ENCODE data around the gene CLIC4. TPM values are rescaled to one million over a fixed set of nuclear protein-coding genes. Genes with fewer than 3 reads are reported as not detected.
A peak's percentile ranks its signal among the peaks of the same experiment; 100 is the strongest.
"Not testable (repeated sequence)": the region's sequence is repeated elsewhere in the genome, so short reads cannot be mapped to it uniquely, and the experiment has no call there.

CLIC4 gene
- total and polyA plus RNA-seq, 3 experiments from 2014 or later: 0.18 to 13.2 (median 12.8) TPM

DNA sequence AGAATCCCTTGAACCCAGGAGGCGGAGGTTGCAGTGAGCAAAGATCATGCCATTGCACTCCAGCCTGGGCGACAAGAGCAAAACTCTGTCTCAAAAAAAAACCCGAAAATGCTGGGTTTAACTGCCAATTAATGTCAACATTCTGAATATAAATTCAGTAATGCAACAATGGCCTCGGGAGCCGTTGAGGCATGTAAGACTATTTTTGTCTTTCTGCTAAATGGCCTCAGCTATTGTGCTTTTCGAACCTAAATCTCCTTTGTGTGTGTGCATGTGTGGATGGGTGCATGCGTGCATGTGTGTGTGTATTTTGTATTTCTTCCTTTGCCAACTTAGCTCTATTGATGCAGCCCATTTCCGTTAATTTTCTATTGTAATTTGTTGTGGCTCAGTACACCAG lies 31.6 kb downstream of the CLIC4 start:
- Histone ChIP-seq H3K36me3 (ENCODE audit: insufficient read depth, low read length) (no peaks in the 10 kb centered on the region), H3K27ac (ENCODE audit: low read depth, low read length) (no peak overlapping the region), H3K9me3 (ENCODE audit: low read length) (no peaks in the 10 kb centered on the region), H3K4me1 (ENCODE audit: insufficient read depth, low read length) (no peaks in the 10 kb centered on the region), H3K4me3 (ENCODE audit: low read length) (no peak overlapping the region), H3K27me3 (ENCODE audit: insufficient read depth, low read length, poor library complexity, severe bottlenecking) (no peaks in the 10 kb centered on the region)
- no peaks in the 10 kb centered on the region for H3K9me3 Mint-ChIP-seq
- no peak overlapping the region for H3K4me3 Mint-ChIP-seq
- no peak overlapping the region for H3K27ac Mint-ChIP-seq
- no peaks in the 10 kb centered on the region for H3K36me3 Mint-ChIP-seq
- DNase-seq: no peak
- H3K4me1 Mint-ChIP-seq: no peaks in the 10 kb centered on the region
- POLR2A ChIA-PET: no interaction called here
- CTCF ChIA-PET: no interaction called here
- peaks cover 0 to 5% of the 10 kb centered on the region in 2 donors for H3K27me3 Mint-ChIP-seq

DNA sequence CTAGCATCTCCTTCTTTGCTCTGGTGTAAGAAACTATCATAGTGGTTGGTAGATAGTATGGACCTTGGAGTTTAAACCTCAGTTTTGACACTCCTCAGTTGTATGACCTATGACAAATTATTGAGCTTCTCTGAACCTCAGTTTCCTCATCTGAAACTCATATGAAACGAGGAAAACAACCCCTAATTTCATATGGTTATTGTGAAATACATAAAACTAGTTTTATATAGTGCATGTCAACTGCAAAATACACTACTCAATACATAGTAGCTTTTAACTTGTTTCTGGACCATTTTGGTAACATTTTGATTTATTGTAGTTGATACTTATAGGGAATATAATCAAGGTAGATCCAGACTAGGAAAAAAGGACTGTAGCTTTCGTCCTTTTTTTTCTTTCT lies 32.9 kb downstream of the CLIC4 start:
- CTCF ChIA-PET: interaction anchor here (1.3 kb wide), 1 partner anchor 9 kb away, joined by 3 read pairs; no protein-coding TSS in a partner anchor
- no peaks in the 10 kb centered on the region for H3K9me3 Mint-ChIP-seq
- peak overlapping the region in 1 of 8 donors; percentile 15 for H3K27ac Mint-ChIP-seq
- H3K4me3 ChIP-seq (ENCODE audit: low read length): no peak overlapping the region
- H3K27ac ChIP-seq (ENCODE audit: low read depth, low read length): no peak overlapping the region
- no peaks in the 10 kb centered on the region for H3K36me3 Mint-ChIP-seq
- H3K4me1 Mint-ChIP-seq: no peaks in the 10 kb centered on the region
- H3K27me3 Mint-ChIP-seq: peaks cover 0 to 7% of the 10 kb centered on the region in 2 donors
- H3K4me1 ChIP-seq (ENCODE audit: insufficient read depth, low read length): no peaks in the 10 kb centered on the region
- no peak for DNase-seq
- POLR2A ChIA-PET: no interaction called here
- no peaks in the 10 kb centered on the region for H3K27me3 ChIP-seq (ENCODE audit: insufficient read depth, low read length, poor library complexity, severe bottlenecking)
- no peaks in the 10 kb centered on the region for H3K36me3 ChIP-seq (ENCODE audit: insufficient read depth, low read length)
- H3K9me3 ChIP-seq (ENCODE audit: low read length): no peaks in the 10 kb centered on the region
- H3K4me3 Mint-ChIP-seq: no peak overlapping the region

DNA sequence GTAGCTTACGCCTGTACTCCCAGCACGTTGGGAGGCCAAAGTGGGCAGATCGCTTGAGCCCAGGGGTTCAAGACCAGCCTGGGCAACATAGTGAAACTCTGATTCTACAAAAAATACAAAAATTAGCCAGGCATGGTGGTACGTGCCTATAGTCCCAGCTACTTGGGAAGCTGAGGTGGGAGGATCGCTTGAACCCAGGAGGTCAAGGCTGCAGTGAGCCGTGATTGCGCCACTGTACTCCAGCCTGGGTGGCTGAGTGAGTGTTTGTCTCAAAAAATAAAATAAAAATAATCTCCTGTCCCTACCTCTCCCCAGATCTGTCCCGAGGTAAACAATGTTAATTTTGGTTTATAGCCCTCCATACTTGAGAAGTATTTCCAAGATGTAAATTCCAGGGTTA lies 34.0 kb downstream of the CLIC4 start:
- POLR2A ChIA-PET; H3K9me3 Mint-ChIP-seq; H3K27me3 Mint-ChIP-seq; H3K4me1 ChIP-seq (ENCODE audit: insufficient read depth, low read length); DNase-seq; H3K4me3 Mint-ChIP-seq; H3K27ac Mint-ChIP-seq; H3K36me3 Mint-ChIP-seq; CTCF ChIA-PET; H3K27me3 ChIP-seq (ENCODE audit: insufficient read depth, low read length, poor library complexity, severe bottlenecking); H3K9me3 ChIP-seq (ENCODE audit: low read length); H3K4me3 ChIP-seq (ENCODE audit: low read length); H3K36me3 ChIP-seq (ENCODE audit: insufficient read depth, low read length); H3K4me1 Mint-ChIP-seq; H3K27ac ChIP-seq (ENCODE audit: low read depth, low read length): not testable (repeated sequence)

DNA sequence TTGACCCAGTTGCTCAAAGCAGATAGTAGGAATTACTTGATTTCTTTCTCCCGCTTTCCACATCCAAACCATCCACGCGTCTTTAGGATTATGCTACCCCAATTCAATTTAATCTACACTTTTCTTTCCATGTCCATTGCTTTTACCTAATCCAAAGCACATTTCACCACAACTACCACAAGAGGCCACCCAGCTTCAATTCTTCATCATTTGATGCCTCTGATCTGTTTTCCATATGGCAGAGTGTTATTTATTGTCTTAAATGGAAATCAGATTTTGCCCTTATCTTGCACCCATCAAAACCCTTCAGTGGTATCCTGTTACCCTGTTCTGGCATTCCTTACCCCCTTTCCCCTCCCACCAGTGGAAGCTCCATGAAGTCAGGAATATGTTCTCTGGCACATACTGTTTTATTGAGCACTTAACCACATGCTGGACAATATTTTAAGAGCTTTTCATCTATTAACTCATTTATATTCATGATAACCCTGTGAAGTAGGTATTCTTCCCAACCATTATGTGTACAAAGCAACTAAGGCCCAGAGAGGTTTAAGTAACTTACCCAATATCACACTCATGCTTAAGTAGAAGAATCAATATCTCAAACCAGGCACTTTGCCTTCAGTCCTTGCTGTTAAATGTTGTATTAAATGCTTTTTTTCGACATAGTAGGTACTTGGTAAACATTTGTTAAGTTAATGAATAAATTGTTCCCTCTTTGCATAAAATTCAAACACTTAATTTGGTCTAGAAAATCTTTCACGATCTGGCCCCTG lies 34.6 kb downstream of the CLIC4 start:
- Mint-ChIP-seq H3K27ac (no peak overlapping the region), H3K27me3 (peaks cover 0 to 9% of the 10 kb centered on the region in 2 donors), H3K36me3 (no peaks in the 10 kb centered on the region), H3K4me1 (no peaks in the 10 kb centered on the region), H3K4me3 (no peak overlapping the region), H3K9me3 (no peaks in the 10 kb centered on the region)
- Histone ChIP-seq H3K4me1 (ENCODE audit: insufficient read depth, low read length) (no peaks in the 10 kb centered on the region), H3K27ac (ENCODE audit: low read depth, low read length) (no peak overlapping the region), H3K9me3 (ENCODE audit: low read length) (no peaks in the 10 kb centered on the region), H3K27me3 (ENCODE audit: insufficient read depth, low read length, poor library complexity, severe bottlenecking) (no peaks in the 10 kb centered on the region), H3K4me3 (ENCODE audit: low read length) (no peak overlapping the region), H3K36me3 (ENCODE audit: insufficient read depth, low read length) (no peaks in the 10 kb centered on the region)
- no peak for DNase-seq
- POLR2A ChIA-PET: no interaction called here
- CTCF ChIA-PET: interaction anchor here (1.2 kb wide), 1 partner anchor 30 kb away, joined by 3 read pairs; no protein-coding TSS in a partner anchor

DNA sequence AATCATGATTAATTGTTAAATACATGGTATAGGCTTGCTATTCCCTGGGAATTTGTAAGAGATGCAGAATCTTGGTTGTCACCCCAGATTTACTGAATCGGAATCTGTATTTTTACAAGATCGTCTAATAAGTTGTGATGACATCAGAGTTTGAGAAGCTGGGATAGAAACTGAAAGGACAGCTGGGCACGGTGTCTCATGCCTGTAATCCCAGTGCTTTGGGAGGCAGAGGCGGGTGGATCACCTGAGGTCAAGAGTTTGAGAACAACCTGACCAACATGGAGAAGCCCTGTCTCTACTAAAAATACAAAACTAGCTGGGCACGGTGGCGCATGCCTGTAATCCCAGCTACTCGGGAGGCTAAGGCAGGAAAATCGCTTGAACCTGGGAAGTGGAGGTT lies 35.4 kb downstream of the CLIC4 start:
- H3K36me3 Mint-ChIP-seq; H3K4me3 ChIP-seq (ENCODE audit: low read length); H3K4me1 Mint-ChIP-seq; H3K27ac ChIP-seq (ENCODE audit: low read depth, low read length); DNase-seq; H3K4me1 ChIP-seq (ENCODE audit: insufficient read depth, low read length); H3K4me3 Mint-ChIP-seq; H3K36me3 ChIP-seq (ENCODE audit: insufficient read depth, low read length); H3K27ac Mint-ChIP-seq; H3K27me3 ChIP-seq (ENCODE audit: insufficient read depth, low read length, poor library complexity, severe bottlenecking); POLR2A ChIA-PET; H3K27me3 Mint-ChIP-seq; H3K9me3 Mint-ChIP-seq; H3K9me3 ChIP-seq (ENCODE audit: low read length): not testable (repeated sequence)
- CTCF ChIA-PET: interaction anchor here (1.2 kb wide), 1 partner anchor 31 kb away, joined by 3 read pairs; no protein-coding TSS in a partner anchor

DNA sequence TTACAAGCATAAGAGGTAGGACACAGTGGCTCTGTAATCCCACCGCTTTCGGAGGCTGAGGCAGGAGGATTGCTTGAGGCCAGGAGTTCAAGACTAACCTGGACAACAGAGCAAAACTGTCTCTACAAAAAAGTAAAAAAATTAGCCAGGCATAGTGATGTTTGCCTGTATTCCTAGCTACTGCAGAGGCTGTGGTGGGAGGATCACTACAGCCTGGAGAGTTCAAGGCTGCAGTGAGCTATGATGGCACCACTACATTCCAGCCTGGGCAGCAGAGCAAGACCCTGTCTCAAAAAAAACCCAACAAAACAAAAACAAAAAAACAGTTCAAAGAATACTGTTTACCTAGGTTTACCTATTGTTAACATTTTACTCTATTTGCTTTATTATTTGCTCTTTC lies 37.4 kb downstream of the CLIC4 start:
- Mint-ChIP-seq H3K27ac (no peak overlapping the region), H3K27me3 (peaks cover 0 to 4% of the 10 kb centered on the region in 2 donors), H3K36me3 (no peaks in the 10 kb centered on the region), H3K9me3 (no peaks in the 10 kb centered on the region), H3K4me3 (no peak overlapping the region), H3K4me1 (no peaks in the 10 kb centered on the region)
- POLR2A ChIA-PET: no interaction called here
- CTCF ChIA-PET: no interaction called here
- H3K36me3 ChIP-seq (ENCODE audit: insufficient read depth, low read length): no peaks in the 10 kb centered on the region
- no peaks in the 10 kb centered on the region for H3K4me1 ChIP-seq (ENCODE audit: insufficient read depth, low read length)
- H3K4me3 ChIP-seq (ENCODE audit: low read length): no peak overlapping the region
- H3K27me3 ChIP-seq (ENCODE audit: insufficient read depth, low read length, poor library complexity, severe bottlenecking): no peaks in the 10 kb centered on the region
- H3K9me3 ChIP-seq (ENCODE audit: low read length): no peaks in the 10 kb centered on the region
- H3K27ac ChIP-seq (ENCODE audit: low read depth, low read length): no peak overlapping the region
- DNase-seq: no peak

DNA sequence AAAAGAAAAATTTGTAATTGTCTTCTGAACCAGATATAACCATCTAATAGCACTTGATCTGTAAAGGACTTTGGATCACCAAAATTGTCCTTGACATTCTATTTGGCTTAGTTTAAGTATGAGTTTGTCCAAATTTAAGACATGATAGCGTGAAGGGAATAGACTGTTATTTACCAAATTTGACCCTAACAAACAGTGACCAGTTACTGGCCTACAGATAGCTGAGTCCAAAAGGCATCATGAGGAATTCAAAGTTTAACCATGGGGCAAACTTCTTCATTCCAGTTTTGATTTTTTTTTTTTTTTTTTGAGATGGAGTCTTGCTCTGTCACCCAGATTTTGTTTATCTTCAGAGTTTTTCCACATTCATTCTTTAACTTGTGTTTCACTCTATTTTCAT lies 38.5 kb downstream of the CLIC4 start:
- H3K27ac ChIP-seq (ENCODE audit: low read depth, low read length): no peak overlapping the region
- peaks cover 0 to 4% of the 10 kb centered on the region in 2 donors for H3K27me3 Mint-ChIP-seq
- ChIA-PET POLR2A (no interaction called here), CTCF (no interaction called here)
- DNase-seq: no peak
- no peak overlapping the region for H3K27ac Mint-ChIP-seq
- H3K4me3 Mint-ChIP-seq: no peak overlapping the region
- no peaks in the 10 kb centered on the region for H3K27me3 ChIP-seq (ENCODE audit: insufficient read depth, low read length, poor library complexity, severe bottlenecking)
- no peaks in the 10 kb centered on the region for H3K9me3 Mint-ChIP-seq
- no peaks in the 10 kb centered on the region for H3K4me1 ChIP-seq (ENCODE audit: insufficient read depth, low read length)
- H3K4me3 ChIP-seq (ENCODE audit: low read length): no peak overlapping the region
- H3K36me3 ChIP-seq (ENCODE audit: insufficient read depth, low read length): no peaks in the 10 kb centered on the region
- H3K9me3 ChIP-seq (ENCODE audit: low read length): no peaks in the 10 kb centered on the region
- H3K4me1 Mint-ChIP-seq: no peaks in the 10 kb centered on the region
- H3K36me3 Mint-ChIP-seq: no peaks in the 10 kb centered on the region

DNA sequence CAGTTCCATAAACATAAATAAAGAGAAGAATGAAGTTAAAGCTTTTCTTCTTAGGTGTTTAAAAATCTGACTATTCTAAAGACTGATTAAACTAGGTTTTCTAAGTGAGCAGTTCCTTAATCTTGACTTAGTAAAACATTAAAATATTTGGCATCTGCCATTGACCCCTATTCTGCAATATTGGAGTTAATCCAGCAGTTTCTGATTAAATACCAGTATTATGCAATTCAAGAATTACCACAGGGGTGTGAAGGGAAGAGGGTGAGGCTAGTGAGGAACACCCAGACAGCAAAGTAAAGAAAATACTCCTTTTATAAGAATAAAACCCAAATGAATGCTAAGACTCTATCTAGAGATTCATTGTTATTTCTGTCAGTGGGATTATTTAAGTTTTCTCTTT lies 40.9 kb downstream of the CLIC4 start:
- H3K27ac Mint-ChIP-seq: peak overlapping the region in 1 of 8 donors; percentile 7
- no peaks in the 10 kb centered on the region for H3K9me3 Mint-ChIP-seq
- POLR2A ChIA-PET: no interaction called here
- H3K36me3 Mint-ChIP-seq: no peaks in the 10 kb centered on the region
- no peak for DNase-seq
- peaks cover 0 to 4% of the 10 kb centered on the region in 2 donors for H3K27me3 Mint-ChIP-seq
- H3K4me1 Mint-ChIP-seq: no peaks in the 10 kb centered on the region
- CTCF ChIA-PET: no interaction called here
- H3K4me1 ChIP-seq (ENCODE audit: insufficient read depth, low read length): no peaks in the 10 kb centered on the region
- no peak overlapping the region for H3K4me3 Mint-ChIP-seq
- no peaks in the 10 kb centered on the region for H3K27me3 ChIP-seq (ENCODE audit: insufficient read depth, low read length, poor library complexity, severe bottlenecking)
- no peak overlapping the region for H3K27ac ChIP-seq (ENCODE audit: low read depth, low read length)
- no peaks in the 10 kb centered on the region for H3K9me3 ChIP-seq (ENCODE audit: low read length)
- no peak overlapping the region for H3K4me3 ChIP-seq (ENCODE audit: low read length)
- no peaks in the 10 kb centered on the region for H3K36me3 ChIP-seq (ENCODE audit: insufficient read depth, low read length)

Data from CD8-positive, alpha-beta memory T cell (primary cell).